Measurements from ENCODE around the gene BRIX1. TPM values are rescaled to one million over a fixed set of nuclear protein-coding genes. Genes with fewer than 3 reads are reported as not detected.

Gene BRIX1
- total RNA-seq, 1 donor from 2014 or later, result 29.0 TPM

GRCh38 chr5:34924462-34924765, 8.9 kb downstream of the BRIX1 start:
- peaks cover 4% of the 10 kb centered on the region for H3K36me3 ChIP-seq (ENCODE audit: control insufficient read depth, insufficient read depth, low read length)
- no peak for FAIRE-seq
- no peak overlapping the region for H3K4me3 ChIP-seq (ENCODE audit: low read depth, low read length)
- TF ChIP-seq CTCF (IDR thresholded peaks at IDR 0.05; ENCODE audit: insufficient read depth, low read length, severe bottlenecking), result no peak
- peak; percentile 30 for DNase-seq (ENCODE audit: low read depth)
- no peaks in the 10 kb centered on the region for H3K27me3 ChIP-seq (ENCODE audit: control insufficient read depth, insufficient read depth, low read length)

GRCh38 chr5:34926318-34926888, 10.9 kb downstream of the BRIX1 start:
- Histone ChIP-seq H3K4me3 (ENCODE audit: low read depth, low read length) (no peak overlapping the region), H3K36me3 (ENCODE audit: control insufficient read depth, insufficient read depth, low read length) (peaks cover 4% of the 10 kb centered on the region), H3K27me3 (ENCODE audit: control insufficient read depth, insufficient read depth, low read length) (no peaks in the 10 kb centered on the region)
- TF ChIP-seq CTCF (IDR thresholded peaks at IDR 0.05; ENCODE audit: insufficient read depth, low read length, severe bottlenecking), result no peak
- no peak for DNase-seq (ENCODE audit: low read depth)
- FAIRE-seq, result no peak

- DNase-seq (ENCODE audit: low read depth), result no peak
- no peak overlapping the region for H3K4me3 ChIP-seq (ENCODE audit: low read depth, low read length)
- no peak for FAIRE-seq
- no peak for TF ChIP-seq CTCF (IDR thresholded peaks at IDR 0.05; ENCODE audit: insufficient read depth, low read length, severe bottlenecking)
- no peaks in the 10 kb centered on the region for H3K27me3 ChIP-seq (ENCODE audit: control insufficient read depth, insufficient read depth, low read length)
- peaks cover 4% of the 10 kb centered on the region for H3K36me3 ChIP-seq (ENCODE audit: control insufficient read depth, insufficient read depth, low read length)
These were observed 12.3 kb downstream of the BRIX1 start for GRCh38 chr5:34927785-34928184.

- FAIRE-seq (no peak), DNase-seq (ENCODE audit: low read depth) (no peak)
- H3K4me3 ChIP-seq (ENCODE audit: low read depth, low read length), result no peak overlapping the region
- peaks cover 4% of the 10 kb centered on the region for H3K36me3 ChIP-seq (ENCODE audit: control insufficient read depth, insufficient read depth, low read length)
- TF ChIP-seq CTCF (IDR thresholded peaks at IDR 0.05; ENCODE audit: insufficient read depth, low read length, severe bottlenecking), result no peak
- no peaks in the 10 kb centered on the region for H3K27me3 ChIP-seq (ENCODE audit: control insufficient read depth, insufficient read depth, low read length)
These were observed 12.8 kb downstream of the BRIX1 start for GRCh38 chr5:34928267-34928666.

GRCh38 chr5:34929134-34929719, 13.7 kb downstream of the BRIX1 start, which contains the start of gene DNAJC21:
Gene DNAJC21, plus strand, starts transcription at chr5:34929559. Its CDS starts 261 bp downstream, at chr5:34929820.
- TF ChIP-seq CTCF (IDR thresholded peaks at IDR 0.05; ENCODE audit: insufficient read depth, low read length, severe bottlenecking), result no peak
- no peak for FAIRE-seq

More at GRCh38 chr5:34929134-34929719, 13.7 kb downstream of the BRIX1 start, which contains the start of gene DNAJC21:
- peak; percentile 86 for DNase-seq (ENCODE audit: low read depth)
- Histone ChIP-seq H3K36me3 (ENCODE audit: control insufficient read depth, insufficient read depth, low read length) (peaks cover 5% of the 10 kb centered on the region), H3K4me3 (ENCODE audit: low read depth, low read length) (peak within 1 kb of the TSS; percentile 97), H3K27me3 (ENCODE audit: control insufficient read depth, insufficient read depth, low read length) (no peaks in the 10 kb centered on the region)
